MM.1S (cell line): ENCODE data around the gene BEX3.

ENCODE experiments used
- EZH2 ChIP-seq: fragments of 300-600 bp; sonication (generic); optimal IDR thresholded peaks from 2 replicates; pipeline ENCODE3; 2017; ENCODE audit warnings: low read depth, mild to moderate bottlenecking, antibody characterized with exemption, low read length, mixed read lengths
- EZH2phosphoT487 ChIP-seq: fragments of 300-600 bp; sonication (generic); IDR thresholded peaks from 2 replicates; pipeline ENCODE4 v1.6.1; 2018; ENCODE audit warnings: antibody characterized with exemption, low read length
- TF ChIP-seq, protein P1 (sequence below): fragments of 300-600 bp; sonication (generic); IDR thresholded peaks from 2 replicates; pipeline ENCODE4 v1.5.1; 2016; ENCODE audit warnings: antibody characterized with exemption, low read length, mixed read lengths

DNA sequence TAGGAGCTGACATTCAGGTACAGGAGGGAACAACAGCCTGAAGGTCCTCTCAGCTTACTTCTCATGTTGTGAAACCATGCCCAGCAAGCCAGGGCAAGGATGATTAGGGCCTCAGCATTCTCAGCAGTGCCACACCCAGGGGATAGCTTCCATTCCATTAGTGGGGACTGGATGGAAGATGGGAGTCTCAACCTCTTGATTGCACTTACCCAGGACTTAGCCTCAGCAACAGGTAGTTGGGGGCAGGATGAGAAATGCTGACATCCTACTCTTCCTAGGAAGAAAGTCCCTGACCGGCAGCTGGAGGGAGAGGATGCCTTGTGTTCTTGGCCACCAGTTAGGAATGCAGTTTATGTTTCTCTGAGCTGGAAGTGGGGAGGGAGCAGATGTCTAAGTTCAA lies 8.8 kb upstream of the BEX3 start:
- no peak for TF ChIP-seq EZH2phosphoT487
- TF ChIP-seq, protein P1, sequence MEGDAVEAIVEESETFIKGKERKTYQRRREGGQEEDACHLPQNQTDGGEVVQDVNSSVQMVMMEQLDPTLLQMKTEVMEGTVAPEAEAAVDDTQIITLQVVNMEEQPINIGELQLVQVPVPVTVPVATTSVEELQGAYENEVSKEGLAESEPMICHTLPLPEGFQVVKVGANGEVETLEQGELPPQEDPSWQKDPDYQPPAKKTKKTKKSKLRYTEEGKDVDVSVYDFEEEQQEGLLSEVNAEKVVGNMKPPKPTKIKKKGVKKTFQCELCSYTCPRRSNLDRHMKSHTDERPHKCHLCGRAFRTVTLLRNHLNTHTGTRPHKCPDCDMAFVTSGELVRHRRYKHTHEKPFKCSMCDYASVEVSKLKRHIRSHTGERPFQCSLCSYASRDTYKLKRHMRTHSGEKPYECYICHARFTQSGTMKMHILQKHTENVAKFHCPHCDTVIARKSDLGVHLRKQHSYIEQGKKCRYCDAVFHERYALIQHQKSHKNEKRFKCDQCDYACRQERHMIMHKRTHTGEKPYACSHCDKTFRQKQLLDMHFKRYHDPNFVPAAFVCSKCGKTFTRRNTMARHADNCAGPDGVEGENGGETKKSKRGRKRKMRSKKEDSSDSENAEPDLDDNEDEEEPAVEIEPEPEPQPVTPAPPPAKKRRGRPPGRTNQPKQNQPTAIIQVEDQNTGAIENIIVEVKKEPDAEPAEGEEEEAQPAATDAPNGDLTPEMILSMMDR = no peak
- TF ChIP-seq EZH2 = no peak
